Activated CD4-positive, alpha-beta T cell treated with anti-CD3 and anti-CD28 coated beads, Interleukin-2, amount 10 ng/mL, durations not matched to agents 24 days and 14 days (primary cell): ENCODE data around the gene STUB1. TPM values are rescaled to one million over a fixed set of nuclear protein-coding genes. Genes with fewer than 3 reads are reported as not detected.
"Not testable (repeated sequence)": the region's sequence is repeated elsewhere in the genome, so short reads cannot be mapped to it uniquely, and the experiment has no call there.

Experiments
- DNase-seq: peaks from one replicate; pipeline ENCODE4 v3.0.0; 2022
- H3K27ac Mint-ChIP-seq: one replicate; pipeline ENCODE4 v1.8.0; 2022; ENCODE audit warnings: mild to moderate bottlenecking, mixed read lengths
- H3K27me3 Mint-ChIP-seq: one replicate; pipeline ENCODE4 v1.8.0; 2022; ENCODE audit warnings: mixed read lengths
- H3K36me3 Mint-ChIP-seq: one replicate; pipeline ENCODE4 v1.8.0; 2022; ENCODE audit warnings: low read depth, mild to moderate bottlenecking, mixed read lengths
- H3K4me1 Mint-ChIP-seq: one replicate; pipeline ENCODE4 v1.8.0; 2021; ENCODE audit warnings: mixed read lengths
- H3K4me3 Mint-ChIP-seq: one replicate; pipeline ENCODE4 v1.8.0; 2022; ENCODE audit warnings: mild to moderate bottlenecking, moderate library complexity, mixed read lengths
- H3K9me3 Mint-ChIP-seq: one replicate; pipeline ENCODE4 v1.8.0; 2021; ENCODE audit warnings: mixed read lengths
- intact Hi-C: fragments of 100-400 bp; cut with micrococcal nuclease; formaldehyde crosslinking; loops from one replicate; pipeline ENCODE4 v1.15.1; 2023
- total RNA-seq: library from RNA; stranded (reverse); gene quantifications from 2 replicates; pipeline ENCODE4 v1.2.3, GENCODE V29; 2022

STUB1 gene
- total RNA-seq, 1 donor from 2014 or later, result 93.8 TPM

DNA sequence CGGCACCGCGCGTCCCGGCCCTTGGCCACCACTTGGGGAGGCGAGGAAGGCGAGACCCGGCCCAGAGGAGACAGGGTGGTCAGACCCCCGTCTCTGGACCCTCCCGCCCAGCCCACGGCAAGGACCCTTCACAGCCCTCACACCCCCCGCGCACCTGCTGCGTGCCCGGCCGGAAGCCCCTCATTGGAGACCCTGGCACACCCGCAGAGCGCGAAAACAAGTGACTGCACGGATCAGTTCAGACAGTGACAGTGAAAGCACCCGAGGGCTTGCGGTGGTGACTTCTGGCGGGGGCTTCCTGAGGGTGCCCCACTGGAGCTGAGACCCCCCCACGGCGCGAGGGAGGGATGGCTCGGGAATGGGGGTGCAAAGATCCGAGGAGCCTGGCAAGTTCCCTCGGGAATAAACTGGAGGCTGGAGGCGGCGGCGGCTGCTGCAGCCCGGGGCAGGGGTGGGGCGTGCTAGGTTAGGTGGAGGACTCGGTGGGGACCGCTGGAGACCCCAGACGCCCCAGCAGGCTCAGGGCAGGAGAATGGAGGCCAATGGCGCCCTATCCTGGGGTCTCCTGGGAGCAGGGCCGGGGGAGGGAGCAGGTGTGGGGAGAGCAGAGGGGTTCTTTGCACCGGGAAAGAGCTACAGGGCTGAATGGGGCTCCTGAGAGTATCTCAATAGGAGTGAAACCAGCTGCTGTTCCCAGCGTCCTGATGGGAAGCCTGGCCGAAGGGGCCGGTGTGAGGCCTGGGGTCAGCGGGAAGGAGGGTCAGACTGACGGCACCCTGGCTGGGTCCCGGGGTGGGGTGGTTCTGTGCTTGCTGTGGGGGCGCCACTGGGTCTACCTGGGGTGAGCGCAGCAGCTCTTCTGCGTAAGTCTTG is 26.2 kb downstream of the STUB1 start:
- peaks cover 45% of the 10 kb centered on the region for H3K27me3 Mint-ChIP-seq

DNA sequence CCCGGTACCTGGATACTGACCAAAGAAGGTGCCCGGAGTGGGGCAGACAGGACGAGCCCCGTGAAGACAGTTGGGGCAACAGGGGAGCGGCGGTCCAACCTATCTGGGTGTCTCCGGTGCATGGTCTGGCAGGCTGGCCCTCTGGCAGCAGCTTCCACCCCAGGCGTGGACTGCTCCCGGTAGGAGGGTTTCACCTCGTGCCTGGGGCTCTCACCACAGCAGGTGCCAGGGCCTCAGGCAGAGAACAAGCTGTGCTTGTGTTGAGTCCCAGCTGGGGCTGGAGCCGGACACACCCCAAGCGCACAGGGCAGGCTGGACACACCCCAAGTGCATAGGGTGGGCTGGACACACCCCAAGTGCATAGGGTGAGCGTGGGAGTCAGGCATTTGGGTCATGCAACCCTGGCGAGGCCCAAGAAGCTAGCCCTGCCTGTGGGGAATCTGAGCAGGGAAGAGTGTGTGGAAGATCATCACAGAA is 26.9 kb downstream of the STUB1 start:
- Mint-ChIP-seq H3K36me3 (no peaks in the 10 kb centered on the region), H3K4me1 (no peaks in the 10 kb centered on the region), H3K9me3 (no peaks in the 10 kb centered on the region), H3K4me3 (no peak overlapping the region), H3K27me3 (peaks cover 40% of the 10 kb centered on the region), H3K27ac (no peak overlapping the region)
- intact Hi-C loops, result no loop called here
- no peak for DNase-seq

More for the DNA sequence above, 26.2 kb downstream of the STUB1 start:
- intact Hi-C loops, result no loop called here
- H3K36me3 Mint-ChIP-seq, result no peaks in the 10 kb centered on the region
- no peaks in the 10 kb centered on the region for H3K4me1 Mint-ChIP-seq
- no peak for DNase-seq
- H3K4me3 Mint-ChIP-seq, result peak overlapping the region; percentile 17
- H3K27ac Mint-ChIP-seq, result no peak overlapping the region
- no peaks in the 10 kb centered on the region for H3K9me3 Mint-ChIP-seq

DNA sequence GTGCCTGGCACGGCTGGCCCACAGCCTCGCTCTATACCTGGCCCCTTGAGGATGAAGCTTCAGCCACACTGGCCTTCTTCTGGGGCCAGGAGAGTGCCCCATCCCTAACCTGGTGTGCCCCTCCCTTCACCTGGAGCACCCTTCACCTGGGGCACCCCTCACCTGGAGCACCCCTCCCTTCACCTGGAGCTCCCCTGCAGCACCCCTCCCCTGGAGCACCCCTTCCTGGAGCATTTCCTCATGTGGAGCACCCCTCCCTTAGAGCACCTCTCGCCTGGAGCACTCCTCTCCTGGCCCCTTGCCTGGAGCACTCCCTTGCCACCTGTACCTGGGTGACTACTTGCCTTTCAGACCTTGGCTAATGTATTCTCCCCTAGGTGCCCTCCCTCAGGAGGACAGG is 27.8 kb downstream of the STUB1 start:
- peaks cover 4% of the 10 kb centered on the region for H3K4me1 Mint-ChIP-seq
- no peaks in the 10 kb centered on the region for H3K36me3 Mint-ChIP-seq
- H3K27me3 Mint-ChIP-seq, result peaks cover 36% of the 10 kb centered on the region
- intact Hi-C loops, result no loop called here
- H3K4me3 Mint-ChIP-seq, result no peak overlapping the region
- no peak overlapping the region for H3K27ac Mint-ChIP-seq
- no peaks in the 10 kb centered on the region for H3K9me3 Mint-ChIP-seq
- no peak for DNase-seq

DNA sequence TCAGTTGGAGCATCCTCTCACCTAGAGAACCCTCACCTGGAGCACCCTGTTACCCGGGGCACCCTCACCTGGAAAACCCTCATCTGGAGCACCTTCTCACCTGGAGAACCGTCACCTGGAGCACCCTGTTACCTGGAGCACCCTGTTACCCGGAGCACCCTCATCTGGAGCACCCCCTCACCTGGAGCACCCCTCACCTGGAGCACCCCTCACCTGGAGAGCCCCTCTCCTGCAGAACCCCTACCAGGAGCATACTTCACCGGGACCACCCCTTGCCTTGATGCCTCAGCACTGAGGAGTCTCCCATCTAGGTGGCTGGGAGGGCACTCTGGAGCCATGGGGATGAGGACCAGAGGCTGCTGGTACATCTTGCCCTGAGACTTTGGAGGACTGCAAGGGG is 28.7 kb downstream of the STUB1 start:
- no peaks in the 10 kb centered on the region for H3K36me3 Mint-ChIP-seq
- H3K27ac Mint-ChIP-seq, result no peak overlapping the region
- H3K9me3 Mint-ChIP-seq, result no peaks in the 10 kb centered on the region
- H3K4me1 Mint-ChIP-seq, result peaks cover 4% of the 10 kb centered on the region
- intact Hi-C loops, result no loop called here
- no peak overlapping the region for H3K4me3 Mint-ChIP-seq
- H3K27me3 Mint-ChIP-seq, result peaks cover 31% of the 10 kb centered on the region
- no peak for DNase-seq

DNA sequence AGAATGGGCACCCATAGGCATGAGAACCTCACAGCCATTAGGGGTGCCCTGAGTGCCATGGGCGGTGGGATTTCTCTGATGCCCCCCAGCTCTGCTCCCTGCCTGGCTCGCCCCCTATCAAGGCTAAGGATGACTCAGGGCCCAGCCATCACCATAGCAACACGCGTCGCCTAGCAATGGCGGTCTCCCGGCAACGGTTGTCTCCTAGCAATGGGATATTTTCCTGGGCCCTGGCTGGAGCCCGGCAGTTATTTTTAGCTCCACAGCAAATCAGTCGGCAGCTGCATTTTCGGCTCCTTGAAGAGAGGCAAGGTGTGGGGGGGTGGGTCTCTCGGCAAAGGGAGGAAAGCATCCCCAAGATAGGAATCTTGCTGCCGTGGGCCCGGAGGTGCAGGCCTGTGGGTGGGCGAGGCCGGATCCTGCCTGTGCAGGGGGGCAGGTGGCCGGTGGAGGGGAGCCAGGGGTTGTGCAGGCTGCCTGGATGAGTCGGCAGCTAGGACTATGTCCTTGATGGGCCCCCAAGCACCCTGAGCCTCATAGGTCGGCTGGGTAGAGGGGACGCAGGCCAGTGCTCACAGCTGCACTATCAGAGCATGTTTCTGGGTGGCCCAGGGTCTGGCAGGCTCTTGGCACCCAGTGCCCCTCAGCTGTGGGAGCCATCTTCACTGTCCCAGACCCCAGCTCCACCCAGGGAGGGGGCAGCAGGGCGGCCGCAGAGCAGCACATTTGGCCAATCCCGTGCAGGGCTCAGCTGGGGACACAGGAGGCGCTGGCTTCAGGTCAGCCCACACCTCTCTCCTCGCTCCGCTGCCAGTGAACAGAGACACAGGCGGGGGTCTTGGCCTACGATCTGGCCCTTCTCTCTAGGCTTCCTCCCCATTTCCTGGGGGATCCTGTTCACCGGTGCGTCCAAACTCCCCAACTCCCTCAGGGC is 29.6 kb downstream of the STUB1 start:
- H3K9me3 Mint-ChIP-seq, result no peaks in the 10 kb centered on the region
- peaks cover 4% of the 10 kb centered on the region for H3K4me1 Mint-ChIP-seq
- no peaks in the 10 kb centered on the region for H3K36me3 Mint-ChIP-seq
- intact Hi-C loops, result no loop called here
- H3K27me3 Mint-ChIP-seq, result peaks cover 30% of the 10 kb centered on the region
- no peak for DNase-seq
- no peak overlapping the region for H3K4me3 Mint-ChIP-seq
- H3K27ac Mint-ChIP-seq, result no peak overlapping the region

DNA sequence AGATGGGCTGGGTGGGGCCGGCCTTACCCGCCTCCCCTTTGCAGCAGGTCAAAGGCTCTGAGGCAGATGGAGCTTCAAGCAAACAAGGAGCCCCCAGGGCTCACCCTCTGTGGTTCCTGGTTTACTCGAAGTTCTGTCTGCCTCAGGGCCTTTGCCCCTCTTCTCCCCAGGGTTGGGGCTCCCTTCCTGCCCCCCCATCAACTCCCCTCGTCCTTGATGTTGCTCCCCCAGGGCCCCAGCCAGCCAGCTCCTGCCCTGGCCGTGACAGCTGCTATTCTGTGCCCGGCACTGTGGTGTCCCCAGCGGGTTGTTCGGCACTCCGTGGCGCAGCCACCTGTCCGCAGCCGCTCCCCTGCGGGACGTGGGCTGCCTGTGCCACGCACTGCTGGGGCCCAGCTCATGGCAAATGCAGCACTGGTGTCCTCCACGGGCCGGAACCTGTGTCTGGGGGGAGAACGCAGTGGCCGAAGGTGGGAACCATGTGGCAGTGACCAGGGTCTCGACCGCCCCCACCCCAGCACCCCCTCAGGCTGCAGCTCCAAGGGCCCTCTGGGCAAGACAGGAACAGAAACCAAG is 30.4 kb downstream of the STUB1 start:
- Mint-ChIP-seq H3K4me3 (no peak overlapping the region), H3K27me3 (peaks cover 30% of the 10 kb centered on the region), H3K9me3 (no peaks in the 10 kb centered on the region), H3K27ac (no peak overlapping the region), H3K4me1 (peaks cover 4% of the 10 kb centered on the region), H3K36me3 (no peaks in the 10 kb centered on the region)
- no peak for DNase-seq
- intact Hi-C loops, result loop anchor here (1.0 kb wide), 1 partner anchor 75 kb away; no protein-coding TSS in a partner anchor

DNA sequence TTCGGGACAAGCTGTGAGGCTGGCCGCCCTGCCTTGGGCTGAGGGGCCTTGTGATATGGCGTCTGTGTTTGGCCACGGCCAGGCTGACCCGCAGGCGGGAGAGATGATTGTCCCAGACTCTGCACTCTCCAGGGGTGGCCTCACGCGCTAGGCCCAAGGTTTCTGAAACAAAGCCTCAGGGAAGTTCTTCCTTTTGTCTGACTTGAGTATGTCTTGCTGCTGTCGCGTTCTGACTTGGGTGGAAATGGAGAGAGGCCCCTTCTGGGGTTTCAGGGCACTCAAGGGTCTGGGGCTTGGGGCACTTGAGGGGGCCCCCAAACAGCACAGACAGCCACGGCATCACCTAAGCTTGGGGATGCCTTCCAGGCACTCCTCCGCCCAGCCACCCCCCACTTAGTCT is 30.9 kb downstream of the STUB1 start:
- no peak overlapping the region for H3K4me3 Mint-ChIP-seq
- intact Hi-C loops, result loop anchor here (1.0 kb wide), 1 partner anchor 74 kb away; no protein-coding TSS in a partner anchor
- no peak for DNase-seq
- no peaks in the 10 kb centered on the region for H3K36me3 Mint-ChIP-seq
- peaks cover 4% of the 10 kb centered on the region for H3K4me1 Mint-ChIP-seq
- peaks cover 32% of the 10 kb centered on the region for H3K27me3 Mint-ChIP-seq
- H3K27ac Mint-ChIP-seq, result no peak overlapping the region
- H3K9me3 Mint-ChIP-seq, result no peaks in the 10 kb centered on the region

DNA sequence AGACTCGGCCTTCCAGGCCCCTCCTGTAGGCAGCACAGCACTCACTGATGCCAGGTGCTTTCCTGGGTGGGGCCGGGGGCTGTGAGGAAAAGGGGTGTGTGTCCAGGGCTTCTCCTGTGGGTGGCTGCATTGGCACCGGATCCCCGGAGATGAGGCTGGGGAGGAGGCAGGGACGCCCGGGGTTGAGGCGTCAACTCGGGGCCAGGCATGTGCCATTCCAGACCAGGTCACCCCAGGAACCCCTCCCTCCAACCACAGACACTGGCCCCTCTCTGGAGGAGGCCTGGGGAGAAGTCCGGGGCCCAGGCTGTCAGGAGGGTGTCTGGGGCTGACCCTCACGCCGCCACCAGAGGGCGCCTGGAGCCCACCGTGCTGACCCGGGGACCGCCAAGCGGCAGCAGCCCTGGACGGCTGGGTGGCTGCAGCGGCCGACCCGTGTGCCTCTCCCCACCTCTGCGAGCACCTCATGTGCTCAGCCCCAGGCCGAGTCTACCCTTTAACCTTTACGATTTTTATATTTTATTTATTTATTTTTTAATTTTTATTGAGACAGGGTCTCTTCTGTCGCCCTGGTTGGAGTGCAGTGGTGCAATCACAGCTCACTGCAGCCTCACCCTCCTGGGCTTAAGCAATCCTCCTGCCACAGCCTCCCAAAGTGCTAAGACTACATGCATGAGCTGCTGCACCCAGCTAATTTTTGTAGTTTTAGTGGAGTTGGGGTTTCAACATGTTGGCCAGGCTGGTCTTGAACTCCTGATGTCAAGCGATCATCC is 31.5 kb downstream of the STUB1 start:
- no peaks in the 10 kb centered on the region for H3K9me3 Mint-ChIP-seq
- intact Hi-C loops, result loop anchor here (1.0 kb wide), 2 partner anchors 74 to 77 kb away; partner anchors contain the start of genes CHTF18 and RPUSD1
- H3K27me3 Mint-ChIP-seq, result peaks cover 31% of the 10 kb centered on the region
- no peaks in the 10 kb centered on the region for H3K36me3 Mint-ChIP-seq
- peaks cover 4% of the 10 kb centered on the region for H3K4me1 Mint-ChIP-seq
- no peak overlapping the region for H3K27ac Mint-ChIP-seq
- peak; percentile 94 for DNase-seq
- H3K4me3 Mint-ChIP-seq, result no peak overlapping the region

DNA sequence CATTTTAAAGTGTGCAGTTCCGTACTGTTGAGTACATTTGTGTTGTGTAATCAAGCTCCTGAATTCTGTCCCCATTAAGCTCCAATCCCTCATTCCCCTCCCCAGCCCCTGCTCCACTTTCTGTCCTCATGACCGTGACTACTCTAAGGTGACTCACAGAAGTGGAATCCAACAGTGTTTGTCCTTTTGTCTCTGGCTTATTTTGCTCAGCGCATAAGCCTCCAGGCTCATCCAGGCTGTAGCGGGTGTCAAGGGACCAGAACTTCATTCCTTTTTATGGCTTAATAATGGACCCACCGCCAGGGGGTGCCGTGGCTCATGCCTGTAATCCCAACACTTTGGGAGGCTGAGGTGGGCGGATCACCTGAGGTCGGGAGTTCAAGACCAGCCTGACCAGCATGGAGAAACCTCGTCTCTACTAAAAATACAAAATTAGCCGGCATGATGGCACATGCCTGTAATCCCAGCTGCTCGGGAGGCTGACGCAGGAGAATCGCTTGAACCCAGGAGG is 32.6 kb downstream of the STUB1 start:
- peak; percentile 86 for DNase-seq
- not testable (repeated sequence) for H3K36me3 Mint-ChIP-seq, H3K4me1 Mint-ChIP-seq, H3K4me3 Mint-ChIP-seq, H3K9me3 Mint-ChIP-seq
- peak overlapping the region; percentile 6 for H3K27ac Mint-ChIP-seq
- intact Hi-C loops, result loop anchor here (1.0 kb wide), 1 partner anchor 76 kb away; the partner anchor contains the start of genes CHTF18 and RPUSD1
- H3K27me3 Mint-ChIP-seq, result peaks cover 24% of the 10 kb centered on the region

DNA sequence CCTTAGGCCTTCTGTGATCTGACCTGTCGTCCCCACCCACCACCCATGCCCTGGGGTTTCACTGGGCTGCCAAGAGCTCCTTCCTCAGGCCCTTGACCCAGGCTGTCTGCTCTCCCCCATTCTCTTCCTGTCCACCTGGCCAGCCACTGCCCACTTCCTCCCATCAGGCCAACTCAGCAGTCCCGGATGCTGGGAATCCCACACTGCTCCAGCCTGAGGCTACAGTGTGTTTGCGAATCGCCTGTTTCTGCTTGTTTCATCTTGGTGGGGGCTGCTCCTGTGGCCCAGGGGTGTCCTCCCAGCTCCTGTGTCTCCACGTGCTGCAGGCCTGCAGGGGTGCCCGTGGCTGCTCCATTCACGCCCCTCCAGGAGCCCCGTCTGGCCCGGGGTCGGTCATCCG is 33.9 kb downstream of the STUB1 start:
- no peaks in the 10 kb centered on the region for H3K36me3 Mint-ChIP-seq
- peaks cover 4% of the 10 kb centered on the region for H3K4me1 Mint-ChIP-seq
- no peaks in the 10 kb centered on the region for H3K9me3 Mint-ChIP-seq
- DNase-seq, result no peak
- H3K27ac Mint-ChIP-seq, result no peak overlapping the region
- peaks cover 21% of the 10 kb centered on the region for H3K27me3 Mint-ChIP-seq
- H3K4me3 Mint-ChIP-seq, result no peak overlapping the region
- intact Hi-C loops, result no loop called here

DNA sequence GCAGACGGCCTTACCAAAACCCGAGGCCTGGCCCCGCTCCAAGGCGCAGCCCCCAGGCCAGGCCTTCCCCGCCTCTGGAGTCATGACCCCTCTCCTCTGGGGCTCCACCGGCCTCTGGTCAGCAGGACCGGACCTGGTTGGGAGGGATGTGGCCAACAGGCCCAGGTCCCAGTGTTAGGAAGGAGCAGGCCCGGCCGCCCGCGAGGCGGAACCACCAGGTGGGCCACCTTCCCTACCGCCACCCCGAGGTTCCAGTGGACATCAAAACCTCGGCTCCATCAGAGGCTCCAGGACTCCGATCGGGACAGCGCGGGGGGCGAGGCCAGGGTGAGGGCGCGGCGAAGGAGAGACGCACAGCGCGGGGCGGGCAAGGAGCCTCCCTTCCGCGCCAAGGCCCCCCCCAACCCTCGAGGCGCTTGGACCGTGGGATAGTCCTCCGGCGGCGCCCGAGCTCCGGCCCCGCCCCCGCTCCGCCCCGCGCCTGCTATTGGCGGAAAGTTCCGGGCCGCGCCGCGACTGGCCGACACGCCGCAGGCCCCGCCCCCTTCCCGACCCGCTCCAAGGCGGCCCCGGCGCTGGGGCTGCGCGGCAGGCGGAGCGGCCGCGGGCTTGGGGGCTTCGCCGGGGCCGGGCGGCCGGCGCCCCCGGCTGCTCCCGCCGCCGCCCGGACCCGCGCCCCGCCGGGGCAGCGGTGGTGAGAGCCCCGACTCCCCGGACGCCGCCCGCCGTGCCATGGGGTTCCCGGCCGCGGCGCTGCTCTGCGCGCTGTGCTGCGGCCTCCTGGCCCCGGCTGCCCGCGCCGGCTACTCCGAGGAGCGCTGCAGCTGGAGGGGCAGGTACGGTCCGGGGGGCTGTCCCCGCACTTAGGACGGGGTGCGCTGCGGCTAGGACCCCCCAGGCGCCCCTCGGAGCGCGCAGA is 34.6 kb downstream of the STUB1 start, which contains the start of gene METRN:
Gene METRN, plus strand, starts transcription at position 561 of the 919 bp plus-strand sequence. Its CDS starts 172 bp downstream, at position 733.
- intact Hi-C loops, result loop anchor here (1.0 kb wide), 1 partner anchor 26 kb away; no protein-coding TSS in a partner anchor
- DNase-seq, result peak; percentile 98
- H3K4me3 Mint-ChIP-seq, result peak within 1 kb of the TSS; percentile 62

More for the DNA sequence above, 34.6 kb downstream of the STUB1 start, which contains the start of gene METRN:
- no peaks in the 10 kb centered on the region for H3K9me3 Mint-ChIP-seq
- H3K4me1 Mint-ChIP-seq, result peaks cover 4% of the 10 kb centered on the region
- H3K27ac Mint-ChIP-seq, result no peak within 1 kb of the TSS
- H3K27me3 Mint-ChIP-seq, result peaks cover 24% of the 10 kb centered on the region
- no peaks in the 10 kb centered on the region for H3K36me3 Mint-ChIP-seq
